Measurements from ENCODE around the gene CHMP6. TPM values are rescaled to one million over a fixed set of nuclear protein-coding genes. Genes with fewer than 3 reads are reported as not detected.

CHMP6 gene
- total RNA-seq, 4 donors from 2014 or later, result 19.8 to 36.7 (median 26.1) TPM

- H3K4me3 ChIP-seq (ENCODE audit: low read depth, poor library complexity, severe bottlenecking), result no peak overlapping the region
- no peak for TF ChIP-seq POLR2A (IDR thresholded peaks at IDR 0.05)
- TF ChIP-seq, protein P1, sequence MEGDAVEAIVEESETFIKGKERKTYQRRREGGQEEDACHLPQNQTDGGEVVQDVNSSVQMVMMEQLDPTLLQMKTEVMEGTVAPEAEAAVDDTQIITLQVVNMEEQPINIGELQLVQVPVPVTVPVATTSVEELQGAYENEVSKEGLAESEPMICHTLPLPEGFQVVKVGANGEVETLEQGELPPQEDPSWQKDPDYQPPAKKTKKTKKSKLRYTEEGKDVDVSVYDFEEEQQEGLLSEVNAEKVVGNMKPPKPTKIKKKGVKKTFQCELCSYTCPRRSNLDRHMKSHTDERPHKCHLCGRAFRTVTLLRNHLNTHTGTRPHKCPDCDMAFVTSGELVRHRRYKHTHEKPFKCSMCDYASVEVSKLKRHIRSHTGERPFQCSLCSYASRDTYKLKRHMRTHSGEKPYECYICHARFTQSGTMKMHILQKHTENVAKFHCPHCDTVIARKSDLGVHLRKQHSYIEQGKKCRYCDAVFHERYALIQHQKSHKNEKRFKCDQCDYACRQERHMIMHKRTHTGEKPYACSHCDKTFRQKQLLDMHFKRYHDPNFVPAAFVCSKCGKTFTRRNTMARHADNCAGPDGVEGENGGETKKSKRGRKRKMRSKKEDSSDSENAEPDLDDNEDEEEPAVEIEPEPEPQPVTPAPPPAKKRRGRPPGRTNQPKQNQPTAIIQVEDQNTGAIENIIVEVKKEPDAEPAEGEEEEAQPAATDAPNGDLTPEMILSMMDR (IDR thresholded peaks at IDR 0.05), result no peak
- intact Hi-C loops (cut with DNase I; ENCODE audit: low total_unique reads), result no loop called here
- no peak for DNase-seq (ENCODE audit: low spot score in 2 of 2)
- WGBS, 2 donors, result 58 to 82% methylated on average over 2 to 9 of the region's 9 CpGs
These were observed 54.0 kb downstream of the CHMP6 start for GRCh38 chr17:81045590-81046095.

- intact Hi-C loops (cut with DNase I; ENCODE audit: low total_unique reads), result no loop called here
- TF ChIP-seq, protein P1 (IDR thresholded peaks at IDR 0.05), result no peak
- no peak for TF ChIP-seq POLR2A (IDR thresholded peaks at IDR 0.05)
- no peak for DNase-seq (ENCODE audit: low spot score in 2 of 2)
- WGBS, 2 donors, result 90 to 92% methylated on average over 17 of the region's 17 CpGs
- H3K4me3 ChIP-seq (ENCODE audit: low read depth, poor library complexity, severe bottlenecking), result no peak overlapping the region
These were observed 54.6 kb downstream of the CHMP6 start for GRCh38 chr17:81046132-81046769.

GRCh38 chr17:81046770-81047359 lies 55.2 kb downstream of the CHMP6 start:
- DNase-seq (ENCODE audit: low spot score in 2 of 2), result no peak
- 84 to 87% methylated on average over 18 of the region's 18 CpGs for WGBS, 2 donors
- intact Hi-C loops (cut with DNase I; ENCODE audit: low total_unique reads), result no loop called here
- TF ChIP-seq POLR2A (IDR thresholded peaks at IDR 0.05), result no peak
- TF ChIP-seq, protein P1 (IDR thresholded peaks at IDR 0.05), result no peak
- no peak overlapping the region for H3K4me3 ChIP-seq (ENCODE audit: low read depth, poor library complexity, severe bottlenecking)

DNA sequence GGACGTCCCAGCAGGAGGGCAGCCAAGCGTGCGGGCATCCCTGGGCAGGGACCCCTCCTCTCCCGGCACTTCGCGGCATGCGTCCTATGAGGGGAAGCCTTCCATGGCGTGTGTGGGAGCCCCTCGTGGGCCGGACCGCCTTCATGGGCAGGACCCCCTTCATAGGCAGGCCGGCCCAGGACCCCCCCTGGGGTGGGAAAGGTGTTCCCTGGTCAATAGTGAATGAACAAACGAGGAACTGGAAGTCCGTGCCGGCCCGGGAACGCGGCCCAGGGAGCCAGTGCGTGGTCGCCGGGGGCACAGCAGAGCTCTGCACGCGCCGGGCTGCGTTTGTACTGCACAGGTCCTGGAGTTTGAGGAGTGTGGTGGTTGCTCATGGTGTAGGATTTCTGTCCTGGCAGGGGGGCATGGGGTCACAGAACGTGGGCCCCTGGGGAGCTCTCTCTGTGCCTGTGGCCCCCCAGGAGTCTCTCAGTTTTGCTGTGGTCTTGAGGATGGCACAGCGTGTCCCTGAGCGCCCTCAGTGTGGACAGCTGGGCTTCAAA lies 57.3 kb downstream of the CHMP6 start:
- no peak for DNase-seq (ENCODE audit: low spot score in 2 of 2)
- no peak overlapping the region for H3K4me3 ChIP-seq (ENCODE audit: low read depth, poor library complexity, severe bottlenecking)
- no peak for TF ChIP-seq POLR2A (IDR thresholded peaks at IDR 0.05)
- TF ChIP-seq, protein P1 (IDR thresholded peaks at IDR 0.05), result no peak
- 87 to 94% methylated on average over 19 to 21 of the region's 28 CpGs for WGBS, 2 donors
- intact Hi-C loops (cut with DNase I; ENCODE audit: low total_unique reads), result no loop called here

DNA sequence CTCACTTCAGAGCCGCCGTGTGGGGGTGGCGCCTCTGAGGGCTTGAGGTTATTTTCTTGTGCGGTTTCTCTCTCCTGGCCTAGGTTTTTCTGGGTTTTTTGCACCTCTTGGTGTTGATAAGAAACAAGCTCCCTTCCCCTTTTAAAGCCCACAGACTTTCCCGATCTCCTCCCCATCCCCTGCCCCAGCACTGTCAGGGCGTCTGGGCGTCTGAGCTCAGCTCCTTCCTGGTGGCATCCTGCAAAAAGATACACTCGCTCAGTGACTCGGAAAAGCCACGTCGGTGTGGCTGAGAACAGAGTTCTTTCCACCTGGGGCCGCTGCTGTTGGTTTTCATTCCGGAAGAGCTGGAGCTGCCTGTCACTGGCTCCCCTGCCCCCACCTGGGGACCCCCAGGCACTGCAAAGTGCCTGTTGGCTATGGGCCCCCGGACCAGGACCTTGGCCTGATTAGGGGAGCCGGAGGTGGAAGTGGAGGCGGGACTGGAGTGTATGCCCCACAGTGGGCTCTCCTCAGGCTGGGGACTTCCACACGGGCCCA lies 57.8 kb downstream of the CHMP6 start:
- no peak for DNase-seq (ENCODE audit: low spot score in 2 of 2)
- TF ChIP-seq, protein P1 (IDR thresholded peaks at IDR 0.05), result no peak
- no peak for TF ChIP-seq POLR2A (IDR thresholded peaks at IDR 0.05)
- intact Hi-C loops (cut with DNase I; ENCODE audit: low total_unique reads), result no loop called here
- WGBS, 2 donors, result 56% methylated on average over 17 of the region's 17 CpGs
- H3K4me3 ChIP-seq (ENCODE audit: low read depth, poor library complexity, severe bottlenecking), result no peak overlapping the region

Other genes starting within 250 kb of the CHMP6 start
- gene BAIAP2, start 43.3 kb downstream of the CHMP6 start, total RNA-seq, result 100 to 1,000 TPM; 190 to 308 (median 224) TPM
- not detected for gene PVALEF, start 173.7 kb downstream of the CHMP6 start, total RNA-seq
- gene AATK, start 174.4 kb downstream of the CHMP6 start, total RNA-seq, result 1 to 10 TPM in 3 of 4 donors, under 1 TPM in 1; 0.81 to 3.5 (median 2.2) TPM
- gene CEP131, start 231.1 kb downstream of the CHMP6 start, total RNA-seq, result 10 to 100 TPM in 1 of 4 donors, 1 to 10 TPM in 3; 4.3 to 12.9 (median 8.4) TPM
- gene TEPSIN, start 247.2 kb downstream of the CHMP6 start, total RNA-seq, result 100 to 1,000 TPM in 1 of 4 donors, 10 to 100 TPM in 3; 40.7 to 104 (median 62.6) TPM
- 10 to 100 TPM; 10.0 to 30.4 (median 15.9) TPM for gene NDUFAF8, start 247.5 kb downstream of the CHMP6 start, total RNA-seq

Measured in lower leg skin (tissue), 4 donors.